ENCODE results near the gene ZNF644. TPM values are rescaled to one million over a fixed set of nuclear protein-coding genes. Genes with fewer than 3 reads are reported as not detected.

ZNF644 gene
- total RNA-seq, 1 experiment from 2014 or later = 55.9 TPM

DNA sequence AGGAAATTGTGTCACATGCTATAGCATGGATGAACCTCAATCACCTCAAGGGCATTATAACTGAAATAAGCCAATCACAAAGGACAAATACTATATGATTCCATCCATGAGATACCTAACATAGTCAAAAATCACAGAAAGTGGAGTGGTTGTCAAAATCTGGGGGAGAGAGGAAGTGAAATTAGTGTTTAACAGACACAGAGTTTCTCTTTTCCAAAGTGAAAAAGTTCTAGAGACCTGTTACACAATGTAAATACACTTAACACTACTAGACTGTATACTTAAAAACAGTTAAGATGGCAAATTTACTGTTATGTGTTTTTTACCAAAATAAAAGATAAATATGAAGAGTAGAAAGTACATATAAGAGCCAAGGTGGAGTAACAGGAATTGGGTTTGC is 31.8 kb downstream of the ZNF644 start:
- no peak for TF ChIP-seq YY1 (IDR thresholded peaks at IDR 0.05; ENCODE audit: extremely low read depth, insufficient replicate concordance, low read depth, low read length)
- TF ChIP-seq FOSL1 (IDR thresholded peaks at IDR 0.05; ENCODE audit: low read depth) = no peak
- no peak for TF ChIP-seq ZBTB33 (IDR thresholded peaks at IDR 0.05; ENCODE audit: extremely low read depth, insufficient replicate concordance, low read length)
- TF ChIP-seq RAD21 (IDR thresholded peaks at IDR 0.05; ENCODE audit: low read depth) = no peak
- no peak for TF ChIP-seq CTCF (IDR thresholded peaks at IDR 0.05 in 2 of 3, conservative IDR thresholded peaks at IDR 0.05 in 1 of 3; ENCODE audit: borderline replicate concordance in 1 of 3, insufficient read depth in 1 of 3, low read depth in 2 of 3, low read length in 2 of 3)
- no peak for TF ChIP-seq POLR2A (IDR thresholded peaks at IDR 0.05; ENCODE audit: borderline replicate concordance, extremely low read depth, insufficient read depth, insufficient read length)
- no peak for TF ChIP-seq CEBPB (IDR thresholded peaks at IDR 0.05; ENCODE audit: low read depth)
- no peak for TF ChIP-seq EZH2phosphoT487 (IDR thresholded peaks at IDR 0.05; ENCODE audit: borderline replicate concordance)
- no peaks in the 10 kb centered on the region for H3K9me2 ChIP-seq (ENCODE audit: insufficient read depth)
- H3K4me2 ChIP-seq (ENCODE audit: low read length) = no peak overlapping the region
- H3K27me3 ChIP-seq (ENCODE audit: insufficient read depth, low read length) = no peaks in the 10 kb centered on the region
- no peak overlapping the region for H3K9ac ChIP-seq (ENCODE audit: low read length)
- no peak for DNase-seq (ENCODE audit: low read depth, low spot score)
- ChIA-PET RAD21 (ENCODE audit: low non-redundant PET in 1 of 2, low total read pairs in 2 of 2, uncharacterized antibody in 2 of 2, unreplicated experiment in 2 of 2) (no interaction called here), POLR2A (no interaction called here), CTCF (no interaction called here)
- BruUV-seq (replicated peaks) = no TSS peak
- H3K27ac ChIP-seq (ENCODE audit: low read depth, low read length) = no peak overlapping the region
- no peak overlapping the region for H3K4me3 ChIP-seq (replicated peaks in 1 of 2; ENCODE audit: low read depth in 1 of 2, low read length in 2 of 2)
- H2AFZ ChIP-seq (ENCODE audit: low read depth, low read length, poor library complexity, severe bottlenecking) = no peak overlapping the region
- ATAC-seq = no peak
- no peaks in the 10 kb centered on the region for H3K4me1 ChIP-seq (ENCODE audit: control insufficient read depth in 1 of 2, insufficient read depth in 2 of 2, low read length in 2 of 2)
- H3K9me3 ChIP-seq (ENCODE audit: control insufficient read depth in 1 of 2, insufficient read depth in 1 of 2, low read depth in 1 of 2, low read length in 2 of 2) = no peaks in the 10 kb centered on the region
- peaks cover 51% of the 10 kb centered on the region for H4K20me1 ChIP-seq (ENCODE audit: insufficient read depth)
- peaks cover 100% of the 10 kb centered on the region for H3K79me2 ChIP-seq (ENCODE audit: insufficient read depth, low read length)
- intact Hi-C loops (cut with micrococcal nuclease) = no loop called here
- no peaks in the 10 kb centered on the region for H3K36me3 ChIP-seq (ENCODE audit: control insufficient read depth in 1 of 2, insufficient read depth in 2 of 2, low read length in 2 of 2)
